Hypothalamus (tissue), 51 donors: Measurements from ENCODE around the gene ZNF605.
"Not testable (repeated sequence)": the region's sequence is repeated elsewhere in the genome, so short reads cannot be mapped to it uniquely, and the experiment has no call there.

Experiments used
- DNase-seq, 51 donors: peaks; one replicate each; lab custom pipeline; 2025; lab: John Stamatoyannopoulos, UW

Gene ZNF605

GRCh38 chr12:132949936-132950837, 5.9 kb downstream of the ZNF605 start:
- DNase-seq: no peak

- DNase-seq: no peak
Observed at GRCh38 chr12:132948146-132949066, 7.7 kb downstream of the ZNF605 start.

- DNase-seq: no peak
Observed at GRCh38 chr12:132946246-132946820, 9.8 kb downstream of the ZNF605 start.

GRCh38 chr12:132945806-132946205, 10.3 kb downstream of the ZNF605 start:
- DNase-seq: no peak

GRCh38 chr12:132942611-132943010, 13.5 kb downstream of the ZNF605 start:
- no peak for DNase-seq

GRCh38 chr12:132941336-132941954, 14.7 kb downstream of the ZNF605 start:
- DNase-seq: no peak

GRCh38 chr12:132940071-132940719, 15.9 kb downstream of the ZNF605 start:
- DNase-seq: no peak

GRCh38 chr12:132938807-132939206, 17.3 kb downstream of the ZNF605 start:
- not testable (repeated sequence) for DNase-seq

GRCh38 chr12:132937476-132937875, 18.6 kb downstream of the ZNF605 start:
- DNase-seq: no peak

GRCh38 chr12:132936921-132937320, 19.2 kb downstream of the ZNF605 start:
- not testable (repeated sequence) for DNase-seq

- no peak for DNase-seq
Observed at GRCh38 chr12:132936163-132936562, 19.9 kb downstream of the ZNF605 start.

GRCh38 chr12:132926415-132926833, 29.7 kb downstream of the ZNF605 start:
- no peak for DNase-seq

- DNase-seq: no peak
Observed at GRCh38 chr12:132925597-132926414, 30.3 kb downstream of the ZNF605 start.

GRCh38 chr12:132924356-132924755, 31.8 kb downstream of the ZNF605 start:
- no peak for DNase-seq

GRCh38 chr12:132923356-132923909, 32.7 kb downstream of the ZNF605 start:
- DNase-seq: no peak

GRCh38 chr12:132922676-132923075, 33.4 kb downstream of the ZNF605 start:
- no peak for DNase-seq

- no peak for DNase-seq
Observed at GRCh38 chr12:132921685-132922084, 34.4 kb downstream of the ZNF605 start.

GRCh38 chr12:132918680-132919079, 37.4 kb downstream of the ZNF605 start:
- no peak for DNase-seq

GRCh38 chr12:132909030-132909368, 47.1 kb downstream of the ZNF605 start:
- peak in 1 of 51 donors; percentile 43 for DNase-seq
